Measurements from ENCODE around the gene DDAH2.

DNA sequence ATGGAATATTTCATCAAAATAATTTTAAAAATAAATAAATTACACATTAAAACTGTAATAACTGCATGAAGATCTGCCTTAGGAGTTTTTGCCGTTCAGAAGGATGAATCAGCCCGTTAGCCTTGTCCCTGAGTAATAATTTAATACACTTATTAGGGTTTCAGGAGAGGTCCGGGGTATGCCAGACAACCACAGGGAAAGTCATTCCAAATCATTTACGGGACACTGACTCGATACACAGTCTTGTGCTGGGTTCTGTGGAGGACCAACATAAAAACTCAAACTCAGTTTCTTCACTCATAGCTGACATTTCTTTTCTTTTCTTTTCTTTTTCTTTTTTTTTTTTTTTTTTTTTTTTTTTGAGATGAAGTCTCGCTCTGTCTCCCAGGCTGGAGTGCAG lies 23.2 kb downstream of the DDAH2 start:
- TF ChIP-seq ZBTB33 (IDR thresholded peaks at IDR 0.05; ENCODE audit: extremely low read depth, insufficient replicate concordance, low read length) (no peak), ATF3 (IDR thresholded peaks at IDR 0.05) (no peak), POLR2A (IDR thresholded peaks at IDR 0.05; ENCODE audit: borderline replicate concordance, extremely low read depth, insufficient read depth, insufficient read length) (no peak), CTCF (IDR thresholded peaks at IDR 0.05 in 2 of 3, conservative IDR thresholded peaks at IDR 0.05 in 1 of 3; ENCODE audit: borderline replicate concordance in 1 of 3, insufficient read depth in 1 of 3, low read depth in 2 of 3, low read length in 2 of 3) (no peak), POLR2AphosphoS5 (IDR thresholded peaks at IDR 0.05; ENCODE audit: low read depth, low read length) (no peak), JUND (IDR thresholded peaks at IDR 0.05) (no peak), SIN3A (IDR thresholded peaks at IDR 0.05; ENCODE audit: low read depth) (no peak), EZH2 (IDR thresholded peaks at IDR 0.05) (no peak)
